SK-N-MC (cell line): ENCODE results near the gene MAML1.

ENCODE experiments used
- EZH2 ChIP-seq: fragments of 200-600 bp; sonication (generic); IDR thresholded peaks from one replicate; pipeline ENCODE4 v1.6.1; 2017; ENCODE audit warnings: antibody characterized with exemption
- POLR2AphosphoS5 ChIP-seq: IDR thresholded peaks from 2 replicates; pipeline ENCODE4 v1.6.1; 2012; ENCODE audit warnings: mild to moderate bottlenecking, low read depth, low read length, borderline replicate concordance

DNA sequence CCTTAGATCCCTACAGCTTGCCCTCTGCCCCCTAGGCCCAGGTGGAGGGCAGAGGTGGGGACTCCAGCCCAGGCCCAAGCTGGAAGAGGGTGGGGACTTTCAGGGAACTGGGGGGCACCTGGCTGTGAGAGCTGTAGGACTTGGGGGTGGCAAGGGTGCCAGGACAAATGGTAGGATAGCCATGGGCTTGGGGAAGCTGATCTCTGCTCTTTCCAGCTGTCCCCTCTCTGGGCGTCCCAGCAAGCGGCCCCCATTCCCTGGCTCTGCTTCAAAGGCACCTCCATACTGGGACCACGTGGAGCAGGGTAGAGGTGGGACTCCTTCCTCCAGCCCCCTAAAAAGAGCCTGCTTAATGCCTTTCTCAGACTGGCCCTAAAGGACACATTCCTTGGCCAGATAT lies 61.5 kb downstream of the MAML1 start:
- TF ChIP-seq EZH2: no peak
- TF ChIP-seq POLR2AphosphoS5: no peak
